CD4-positive, CD25-positive, alpha-beta regulatory T cell (primary cell): ENCODE results near the gene ARHGEF11. TPM values are rescaled to one million over a fixed set of nuclear protein-coding genes. Genes with fewer than 3 reads are reported as not detected.

Source experiments
- ATAC-seq, 2 donors: fragments of 150-1000 bp; cut with Tn5 transposase; one replicate each; pipeline ENCODE4 v1.10.0; 2021; ENCODE audit warnings: low read depth in 2 of 2, moderate number of reproducible peaks in 2 of 2, moderate library complexity in 1 of 2
- DNase-seq, 3 donors: peaks; one replicate each; pipeline versions ENCODE4 v3.0.0 to v3.0.0-alpha.2; 2012 to 2022; ENCODE audit warnings: mixed read lengths in 1 of 3
- H3K27ac ChIP-seq: one replicate; pipeline ENCODE4 v1.7.0; 2013; ENCODE audit warnings: mild to moderate bottlenecking, low read length; ENCODE audit not compliant: insufficient read depth, poor library complexity, severe bottlenecking
- H3K27me3 ChIP-seq: one replicate; pipeline ENCODE4 v1.7.0; 2013; ENCODE audit warnings: low read length; ENCODE audit not compliant: control insufficient read depth, insufficient read depth
- H3K36me3 ChIP-seq: one replicate; pipeline ENCODE4 v1.7.0; 2013; ENCODE audit warnings: mild to moderate bottlenecking, low read length, moderate library complexity; ENCODE audit not compliant: control insufficient read depth, insufficient read depth
- H3K4me1 ChIP-seq: 2 replicates; pipeline ENCODE4 v1.7.0; 2013; ENCODE audit warnings: mild to moderate bottlenecking, low read length; ENCODE audit not compliant: insufficient read depth, control insufficient read depth, poor library complexity, severe bottlenecking
- H3K4me3 ChIP-seq: one replicate; pipeline ENCODE4 v1.7.0; 2013; ENCODE audit warnings: low read depth, mild to moderate bottlenecking, low read length, moderate library complexity
- H3K9me3 ChIP-seq, 2 experiments: 1 replicate in 1 of 2; 2 replicates in 1 of 2; pipeline ENCODE4 v1.7.0; 2013; ENCODE audit warnings: low read length in 2 of 2, mild to moderate bottlenecking in 1 of 2, moderate library complexity in 1 of 2; ENCODE audit not compliant: control insufficient read depth in 2 of 2
- H3K27ac Mint-ChIP-seq, 3 donors: one replicate each; pipeline ENCODE4 v1.8.0; 2020 to 2022; ENCODE audit warnings: mild to moderate bottlenecking in 3 of 3, mixed read lengths in 3 of 3, moderate library complexity in 2 of 3
- H3K27me3 Mint-ChIP-seq: one replicate; pipeline ENCODE4 v1.8.0; 2022; ENCODE audit warnings: mild to moderate bottlenecking, mixed read lengths
- H3K36me3 Mint-ChIP-seq: one replicate; pipeline ENCODE4 v1.8.0; 2020; ENCODE audit warnings: mixed read lengths
- H3K4me1 Mint-ChIP-seq, 4 donors: one replicate each; pipeline ENCODE4 v1.8.0; 2020 to 2022; ENCODE audit warnings: mixed read lengths in 4 of 4, mild to moderate bottlenecking in 1 of 4
- H3K4me3 Mint-ChIP-seq, 4 donors: one replicate each; pipeline ENCODE4 v1.8.0; 2020 to 2022; ENCODE audit warnings: mild to moderate bottlenecking in 4 of 4, mixed read lengths in 4 of 4, moderate library complexity in 3 of 4
- H3K9me3 Mint-ChIP-seq, 7 donors: one replicate each; pipeline ENCODE4 v1.8.0; 2020 to 2022; ENCODE audit warnings: mixed read lengths in 7 of 7, mild to moderate bottlenecking in 3 of 7, moderate library complexity in 2 of 7
- polyA plus RNA-seq, 4 donors: library from polyadenylated mRNA; unstranded; fragments of 300-500 nt; fragmentation: Illumina TruSeq; gene quantifications; one replicate each; pipeline ENCODE4 v1.2.3, GENCODE V29; 2021
- total RNA-seq: library from RNA; stranded (reverse); gene quantifications from one replicate; pipeline ENCODE4 v1.2.3, GENCODE V29; 2022

ARHGEF11 gene
- total and polyA plus RNA-seq, 5 donors from 2014 or later: 18.2 to 39.4 (median 20.8) TPM

GRCh38 chr1:156900896-156901589 is 144.5 kb downstream of the ARHGEF11 start:
- no peak for ATAC-seq
- no peak overlapping the region for H3K27ac Mint-ChIP-seq
- H3K27me3 Mint-ChIP-seq: peaks cover 28% of the 10 kb centered on the region

GRCh38 chr1:156899956-156900718 is 145.4 kb downstream of the ARHGEF11 start:
- H3K27ac Mint-ChIP-seq: no peak overlapping the region

More at GRCh38 chr1:156900896-156901589, 144.5 kb downstream of the ARHGEF11 start:
- Mint-ChIP-seq H3K9me3 (peaks cover 0 to 1% (median 0%) of the 10 kb centered on the region in 7 donors), H3K36me3 (no peaks in the 10 kb centered on the region), H3K4me3 (no peak overlapping the region), H3K4me1 (peaks cover 0 to 11% (median 2%) of the 10 kb centered on the region in 4 donors)
- Histone ChIP-seq H3K27ac (no peak overlapping the region), H3K9me3 (no peaks in the 10 kb centered on the region), H3K36me3 (no peaks in the 10 kb centered on the region), H3K27me3 (peaks cover 5% of the 10 kb centered on the region), H3K4me1 (no peaks in the 10 kb centered on the region), H3K4me3 (no peak overlapping the region)
- DNase-seq: no peak

DNA sequence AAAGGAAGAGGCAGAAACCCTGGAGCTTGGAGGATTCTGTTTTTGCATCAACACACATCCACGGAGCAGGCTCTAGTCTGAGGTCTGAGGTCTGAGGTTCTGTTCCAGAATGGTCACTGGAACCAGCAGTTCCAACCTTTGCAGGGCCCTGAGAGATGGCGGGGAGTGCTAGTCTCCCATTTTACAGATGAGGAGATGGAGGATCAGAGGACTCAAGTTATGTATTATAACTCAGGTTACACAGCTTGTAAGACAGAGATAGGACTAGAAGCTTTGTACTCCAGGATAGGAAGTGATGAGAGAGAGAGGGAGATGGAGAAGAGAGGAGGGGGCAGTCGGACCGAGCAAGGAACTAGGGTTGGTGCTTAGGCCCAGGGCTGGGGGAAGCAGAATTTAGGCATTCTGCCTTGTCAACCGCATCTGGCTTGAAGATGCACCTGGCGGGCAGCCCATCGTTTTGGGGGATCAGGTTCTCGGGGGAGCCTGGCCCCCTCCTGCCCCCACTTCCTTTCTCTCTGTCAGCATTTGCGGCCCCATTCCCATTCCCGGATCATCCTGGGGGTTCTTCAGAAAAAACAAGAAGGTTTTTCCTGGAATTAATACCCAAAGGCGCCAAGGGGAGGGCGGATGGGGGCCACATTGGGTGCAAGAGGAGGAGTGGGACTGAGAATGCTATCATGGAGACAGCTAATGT is 146.4 kb downstream of the ARHGEF11 start:
- Mint-ChIP-seq H3K27me3 (peaks cover 39% of the 10 kb centered on the region), H3K4me1 (peaks cover 0 to 14% (median 2%) of the 10 kb centered on the region in 4 donors), H3K36me3 (no peaks in the 10 kb centered on the region), H3K27ac (no peak overlapping the region), H3K9me3 (peaks cover 0 to 1% (median 0%) of the 10 kb centered on the region in 7 donors), H3K4me3 (no peak overlapping the region)
- ATAC-seq (no peak), DNase-seq (no peak)
- H3K4me3 ChIP-seq: no peak overlapping the region
- no peaks in the 10 kb centered on the region for H3K36me3 ChIP-seq
- H3K27me3 ChIP-seq: peaks cover 8% of the 10 kb centered on the region
- H3K9me3 ChIP-seq: no peaks in the 10 kb centered on the region
- no peaks in the 10 kb centered on the region for H3K4me1 ChIP-seq
- H3K27ac ChIP-seq: no peak overlapping the region

More at GRCh38 chr1:156899956-156900718, 145.4 kb downstream of the ARHGEF11 start:
- no peaks in the 10 kb centered on the region for H3K36me3 Mint-ChIP-seq
- Histone ChIP-seq H3K36me3 (no peaks in the 10 kb centered on the region), H3K9me3 (no peaks in the 10 kb centered on the region), H3K27me3 (peaks cover 5% of the 10 kb centered on the region), H3K4me1 (no peaks in the 10 kb centered on the region), H3K27ac (no peak overlapping the region), H3K4me3 (no peak overlapping the region)
- no peak overlapping the region for H3K4me3 Mint-ChIP-seq
- H3K4me1 Mint-ChIP-seq: peaks cover 0 to 13% (median 2%) of the 10 kb centered on the region in 4 donors
- peaks cover 36% of the 10 kb centered on the region for H3K27me3 Mint-ChIP-seq
- no peak for DNase-seq
- no peak for ATAC-seq
- H3K9me3 Mint-ChIP-seq: peaks cover 0 to 1% (median 0%) of the 10 kb centered on the region in 7 donors

- no peak overlapping the region for H3K4me3 Mint-ChIP-seq
- peak in 1 of 3 donors; percentile 33 for DNase-seq
- Histone ChIP-seq H3K9me3 (no peaks in the 10 kb centered on the region), H3K27me3 (peaks cover 11% of the 10 kb centered on the region), H3K36me3 (no peaks in the 10 kb centered on the region), H3K4me1 (peaks cover 7% of the 10 kb centered on the region), H3K4me3 (no peak overlapping the region), H3K27ac (no peak overlapping the region)
- no peaks in the 10 kb centered on the region for H3K36me3 Mint-ChIP-seq
- peak overlapping the region in 1 of 3 donors; percentile 37 for H3K27ac Mint-ChIP-seq
- ATAC-seq: peak in 1 of 2 donors; percentile 17
- H3K9me3 Mint-ChIP-seq: peaks cover 0 to 1% (median 0%) of the 10 kb centered on the region in 7 donors
- H3K27me3 Mint-ChIP-seq: peaks cover 40% of the 10 kb centered on the region
- peaks cover 0 to 18% (median 3%) of the 10 kb centered on the region in 4 donors for H3K4me1 Mint-ChIP-seq
Observed at GRCh38 chr1:156898161-156898566, 147.4 kb downstream of the ARHGEF11 start.

DNA sequence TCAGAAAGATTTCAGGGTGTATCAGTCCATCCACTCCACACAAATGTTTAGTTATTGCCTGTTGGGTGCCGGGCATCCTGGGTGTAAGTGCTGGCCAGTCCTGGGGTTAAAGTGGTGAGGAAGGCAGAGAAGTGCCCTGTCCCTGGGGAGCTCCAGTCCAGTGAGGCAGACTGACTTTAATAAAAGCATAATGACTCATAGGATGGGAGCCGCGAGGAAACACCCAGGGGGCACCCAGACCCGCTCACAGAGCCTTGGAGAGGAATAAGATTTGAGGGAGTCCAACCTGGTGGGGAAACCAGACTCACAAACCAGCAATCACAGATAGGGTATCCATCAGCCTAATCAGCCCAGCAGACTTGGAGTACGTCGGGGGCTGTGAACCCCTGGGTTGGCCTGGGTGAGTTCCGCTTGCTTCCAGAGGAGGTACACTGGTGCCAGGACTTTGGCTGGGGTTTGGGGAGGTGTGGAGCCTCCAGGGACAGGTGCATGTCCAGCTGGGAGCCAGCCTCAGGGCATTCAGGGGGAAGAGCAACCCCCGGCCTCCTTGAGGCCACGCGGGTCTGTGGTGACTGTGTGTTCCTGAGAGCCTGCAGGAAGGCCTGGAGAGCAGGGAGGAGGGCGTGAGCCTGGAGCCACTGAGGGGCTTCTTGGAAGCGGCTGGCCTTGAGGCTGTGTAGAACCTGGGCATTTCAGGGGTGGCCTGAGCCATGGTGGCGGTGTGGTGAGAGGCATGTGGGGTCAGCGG is 148.3 kb downstream of the ARHGEF11 start:
- Mint-ChIP-seq H3K4me3 (no peak overlapping the region), H3K27ac (no peak overlapping the region), H3K4me1 (peaks cover 0 to 26% (median 9%) of the 10 kb centered on the region in 4 donors), H3K9me3 (peaks cover 0 to 1% (median 0%) of the 10 kb centered on the region in 7 donors), H3K27me3 (peaks cover 49% of the 10 kb centered on the region), H3K36me3 (no peaks in the 10 kb centered on the region)
- no peaks in the 10 kb centered on the region for H3K9me3 ChIP-seq
- H3K27me3 ChIP-seq: peaks cover 11% of the 10 kb centered on the region
- H3K4me3 ChIP-seq: no peak overlapping the region
- no peak for DNase-seq
- H3K36me3 ChIP-seq: no peaks in the 10 kb centered on the region
- peaks cover 16% of the 10 kb centered on the region for H3K4me1 ChIP-seq
- no peak overlapping the region for H3K27ac ChIP-seq
- ATAC-seq: no peak

DNA sequence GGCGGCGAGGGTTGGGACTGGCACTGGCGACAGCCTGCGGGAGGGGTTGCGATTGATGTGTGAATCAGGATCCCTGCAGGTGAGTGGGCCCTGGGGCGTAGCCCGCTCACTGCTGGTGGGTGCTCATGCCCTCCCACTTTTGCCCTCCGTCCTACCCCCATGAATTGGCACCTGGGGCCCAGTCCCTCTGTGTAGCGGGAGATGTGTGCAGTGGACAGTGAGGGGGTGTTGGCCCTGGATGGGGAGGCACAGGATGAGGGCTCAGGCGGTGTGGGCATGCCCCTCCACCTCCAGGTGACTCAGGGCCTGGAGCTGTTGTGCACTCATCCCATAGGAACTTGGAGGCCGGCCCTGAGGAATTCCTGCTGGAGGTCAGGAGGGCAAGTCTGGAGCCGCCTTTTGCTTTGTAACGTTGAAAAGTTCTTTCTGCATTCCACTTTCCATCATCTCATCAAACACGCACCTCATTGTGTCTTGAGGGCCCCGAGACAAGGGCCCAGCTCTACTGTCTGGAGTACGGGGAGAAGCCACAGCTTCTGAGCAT is 149.0 kb downstream of the ARHGEF11 start:
- ATAC-seq: no peak
- Mint-ChIP-seq H3K27ac (no peak overlapping the region), H3K27me3 (peaks cover 56% of the 10 kb centered on the region)

DNA sequence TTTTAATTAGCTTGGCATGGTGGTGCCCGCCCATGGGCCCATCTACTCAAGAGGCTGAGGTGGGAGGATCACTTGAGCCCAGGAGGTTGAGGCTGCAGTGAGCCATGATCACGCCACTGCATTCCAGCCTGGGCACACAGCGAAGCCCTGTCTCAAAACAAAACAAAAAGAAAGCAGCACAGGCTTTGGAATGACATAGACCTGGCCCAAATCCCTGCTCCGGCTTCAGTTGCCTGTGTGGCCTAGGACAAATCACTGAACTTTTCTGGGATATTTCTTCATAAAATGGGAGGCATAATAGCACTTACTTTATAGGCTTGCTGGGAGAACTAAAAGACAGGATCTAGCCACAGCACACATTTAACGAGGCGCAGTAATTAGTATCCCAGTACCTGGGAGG is 149.6 kb downstream of the ARHGEF11 start:
- ATAC-seq (no peak), DNase-seq (no peak)
- Histone ChIP-seq H3K27ac (no peak overlapping the region), H3K36me3 (no peaks in the 10 kb centered on the region), H3K9me3 (no peaks in the 10 kb centered on the region), H3K4me3 (no peak overlapping the region), H3K4me1 (peaks cover 19% of the 10 kb centered on the region), H3K27me3 (peaks cover 11% of the 10 kb centered on the region)
- Mint-ChIP-seq H3K9me3 (peaks cover 0 to 1% (median 0%) of the 10 kb centered on the region in 7 donors), H3K36me3 (no peaks in the 10 kb centered on the region), H3K4me1 (peaks cover 0 to 33% (median 13%) of the 10 kb centered on the region in 4 donors), H3K27me3 (peaks cover 62% of the 10 kb centered on the region), H3K27ac (no peak overlapping the region), H3K4me3 (no peak overlapping the region)

More for the DNA sequence above, 149.0 kb downstream of the ARHGEF11 start:
- H3K4me1 Mint-ChIP-seq: peaks cover 0 to 33% (median 13%) of the 10 kb centered on the region in 4 donors
- H3K4me1 ChIP-seq: peaks cover 19% of the 10 kb centered on the region
- H3K9me3 Mint-ChIP-seq: peaks cover 0 to 1% (median 0%) of the 10 kb centered on the region in 7 donors
- no peak overlapping the region for H3K4me3 ChIP-seq
- no peaks in the 10 kb centered on the region for H3K9me3 ChIP-seq
- no peaks in the 10 kb centered on the region for H3K36me3 ChIP-seq
- no peak for DNase-seq
- peaks cover 11% of the 10 kb centered on the region for H3K27me3 ChIP-seq
- no peak overlapping the region for H3K4me3 Mint-ChIP-seq
- no peaks in the 10 kb centered on the region for H3K36me3 Mint-ChIP-seq
- no peak overlapping the region for H3K27ac ChIP-seq
